IPS DF 4.7 (cell line): Measurements from ENCODE around the gene TRAK2.
"Not testable (repeated sequence)": the region's sequence is repeated elsewhere in the genome, so short reads cannot be mapped to it uniquely, and the experiment has no call there.

ENCODE experiments used
- DNase-seq: peaks from one replicate; pipeline ENCODE4 v3.0.0-alpha.2; 2013; ENCODE audit warnings: low spot score; ENCODE audit errors: extremely low read depth

TRAK2 gene

GRCh38 chr2:201419057-201419635, 32.1 kb downstream of the TRAK2 start:
- no peak for DNase-seq

GRCh38 chr2:201415149-201415548, 36.1 kb downstream of the TRAK2 start:
- no peak for DNase-seq

DNA sequence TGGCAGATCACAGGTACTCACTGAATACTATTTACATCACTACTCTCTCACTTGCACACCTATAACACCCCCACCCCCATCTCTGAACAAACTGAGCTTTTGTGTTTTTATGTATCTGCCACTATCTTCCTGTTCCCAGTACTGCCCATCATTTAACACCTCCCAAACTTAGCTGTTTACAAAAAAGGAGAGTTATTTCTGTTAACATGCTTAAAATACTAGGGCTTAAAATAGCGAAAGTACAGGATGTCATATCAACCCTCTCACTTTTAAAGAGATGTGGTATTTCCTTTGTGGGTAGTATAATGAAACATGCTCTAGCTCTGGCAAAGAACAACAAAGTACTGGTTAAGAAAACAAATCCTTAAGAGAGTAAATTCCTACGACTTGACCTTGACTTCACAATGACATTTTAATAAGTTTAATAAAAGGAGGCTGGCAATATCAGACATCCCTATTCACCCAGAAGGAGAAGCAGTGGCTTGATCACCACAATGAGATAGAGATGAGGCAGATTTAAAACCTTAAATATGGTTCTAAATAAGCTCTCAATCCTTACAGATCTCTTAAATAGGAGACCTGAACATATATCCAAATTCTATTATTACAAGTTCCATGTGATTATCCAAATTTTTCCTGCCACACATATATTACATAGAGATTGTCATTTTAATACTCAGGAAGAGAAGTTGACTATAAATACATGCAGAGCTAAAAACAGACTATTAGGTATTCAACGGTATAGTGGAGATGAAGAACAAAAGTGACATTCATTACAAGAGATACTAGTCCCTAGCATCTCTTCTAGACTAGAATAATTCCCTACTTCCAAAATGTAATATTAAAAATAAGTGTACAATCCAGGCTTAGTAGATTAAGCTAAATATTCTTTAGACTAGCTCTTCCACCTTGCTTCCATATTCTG, 36.9 kb downstream of the TRAK2 start:
- DNase-seq: no peak

DNA sequence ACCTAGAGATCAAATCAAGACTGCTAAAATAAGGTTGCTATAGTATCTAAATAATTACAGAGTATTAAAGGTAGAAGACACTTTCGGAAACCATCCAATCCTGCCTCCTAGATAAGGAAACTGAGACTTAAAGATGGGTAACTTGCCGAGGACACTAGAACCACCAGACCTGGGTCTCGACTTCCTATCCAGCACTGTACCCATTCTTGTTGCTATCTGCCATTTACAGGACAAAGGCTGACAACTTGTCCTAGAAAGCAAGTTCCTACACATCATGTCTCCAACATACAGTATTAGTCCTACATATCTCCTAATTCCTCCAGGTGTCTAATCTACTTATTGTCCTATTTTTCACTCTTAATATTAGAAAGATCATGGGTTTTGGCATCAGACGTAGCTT, 37.7 kb downstream of the TRAK2 start:
- no peak for DNase-seq

- no peak for DNase-seq
These were observed 38.1 kb downstream of the TRAK2 start for GRCh38 chr2:201413143-201413542.

DNA sequence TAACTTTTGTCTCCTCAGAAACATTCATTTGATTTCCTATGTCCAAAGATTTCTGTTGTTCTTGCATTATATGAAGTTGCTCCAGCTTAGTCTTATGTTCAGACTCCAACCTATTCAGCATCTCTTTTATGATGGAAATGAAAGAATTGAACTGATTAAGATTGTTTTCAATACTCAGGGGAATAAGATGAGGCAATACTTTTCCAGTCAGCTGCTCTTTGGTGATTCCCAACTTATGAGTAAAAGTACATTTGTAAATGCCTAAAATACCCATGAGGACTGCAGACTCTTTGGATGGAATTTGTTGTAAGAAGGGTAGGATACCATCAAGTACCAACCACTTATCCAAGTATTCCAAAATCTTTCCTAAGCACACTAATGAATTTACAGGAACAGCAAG, 39.8 kb downstream of the TRAK2 start:
- DNase-seq: no peak

DNA sequence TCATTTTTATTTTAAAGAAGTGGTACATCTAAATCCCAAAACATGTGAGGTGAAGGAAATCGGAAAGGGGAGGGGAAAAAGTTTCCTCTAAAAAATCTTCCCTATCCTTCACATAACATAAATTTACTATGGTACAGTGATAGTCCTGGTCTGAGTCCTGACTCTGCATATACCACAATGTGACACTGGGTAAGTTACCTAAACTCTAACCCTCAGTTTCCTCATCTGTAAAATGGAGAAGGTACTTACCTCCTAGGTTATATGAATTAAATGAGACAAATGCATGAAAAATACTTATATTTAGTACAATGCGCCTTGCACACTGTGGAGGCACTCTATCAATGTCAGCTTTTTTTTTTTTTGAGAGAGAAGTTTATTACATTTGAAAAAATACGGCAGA, 42.3 kb downstream of the TRAK2 start:
- no peak for DNase-seq

DNA sequence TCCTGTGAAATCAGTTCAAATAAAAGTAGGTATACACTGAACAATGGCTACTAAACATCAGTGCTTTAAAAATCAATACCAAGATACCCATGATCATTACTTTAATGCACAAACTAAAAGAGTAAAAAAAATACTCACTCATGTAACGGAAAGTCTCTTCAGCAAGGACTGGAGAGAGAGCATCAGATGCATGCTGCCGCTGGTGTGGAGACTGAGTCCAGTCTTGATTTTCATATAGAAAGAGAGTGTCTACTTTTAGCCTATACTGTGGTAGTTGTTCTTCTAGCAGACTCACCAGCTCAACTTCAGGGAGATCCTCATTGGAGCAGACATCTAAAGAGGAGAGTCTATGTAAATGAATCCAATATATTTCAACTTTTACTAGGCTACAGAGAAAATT, 44.0 kb downstream of the TRAK2 start:
- DNase-seq: no peak

DNA sequence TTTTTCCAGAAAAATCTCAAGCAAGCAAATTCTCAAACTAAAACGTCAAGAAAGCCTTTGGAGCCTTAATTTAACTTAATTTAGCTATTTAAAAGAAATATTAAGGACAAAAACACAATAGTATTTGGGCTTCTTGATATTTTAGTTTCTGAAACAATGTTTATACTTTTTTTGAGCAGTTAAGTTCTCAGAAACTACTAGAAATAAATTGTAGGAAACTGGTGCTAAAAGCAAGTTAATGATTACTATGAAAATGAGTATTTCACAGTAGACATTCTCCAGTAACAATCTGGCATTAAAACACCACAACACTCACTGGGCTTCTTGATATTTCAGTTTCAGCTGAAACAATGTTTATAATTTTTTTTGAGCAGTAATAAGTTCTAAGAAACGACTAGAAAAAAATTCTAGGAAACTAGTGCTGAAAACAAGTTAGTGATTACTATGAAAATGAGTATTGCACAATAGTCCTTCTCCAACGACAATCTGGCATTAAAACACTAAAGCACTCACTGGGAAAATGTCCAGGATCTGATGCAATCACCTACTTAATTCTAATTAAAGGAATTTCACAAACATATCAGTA, 45.1 kb downstream of the TRAK2 start:
- DNase-seq: no peak

DNA sequence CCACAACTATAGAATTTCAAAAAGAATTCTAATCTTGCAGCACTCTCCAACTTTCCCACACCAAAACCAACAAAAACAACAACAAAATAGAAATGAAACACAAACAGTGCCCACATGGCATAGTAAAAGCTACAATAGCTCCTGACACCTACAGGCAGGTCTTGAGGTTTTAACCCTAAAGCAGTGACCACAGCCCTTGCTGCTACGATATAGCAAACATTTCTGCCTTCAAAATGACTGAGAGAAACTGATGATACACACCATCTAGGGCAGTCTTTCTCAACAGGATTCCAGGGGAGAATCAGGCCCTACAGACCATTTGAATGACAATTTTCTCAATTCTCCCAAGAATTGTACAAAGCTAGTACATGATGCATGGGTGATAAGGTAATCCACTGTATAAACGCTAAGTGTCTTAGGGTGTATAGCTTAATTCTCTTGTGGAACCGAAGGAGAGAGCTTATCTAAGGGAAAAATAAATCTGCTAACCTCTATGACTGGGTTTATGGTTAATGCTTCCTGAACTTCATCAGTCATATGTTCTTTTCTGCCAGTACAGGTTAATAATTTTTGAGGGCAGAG, 46.5 kb downstream of the TRAK2 start:
- no peak for DNase-seq

GRCh38 chr2:201403880-201404279, 47.4 kb downstream of the TRAK2 start:
- no peak for DNase-seq

- DNase-seq: no peak
These were observed 48.4 kb downstream of the TRAK2 start for GRCh38 chr2:201402651-201403562.

DNA sequence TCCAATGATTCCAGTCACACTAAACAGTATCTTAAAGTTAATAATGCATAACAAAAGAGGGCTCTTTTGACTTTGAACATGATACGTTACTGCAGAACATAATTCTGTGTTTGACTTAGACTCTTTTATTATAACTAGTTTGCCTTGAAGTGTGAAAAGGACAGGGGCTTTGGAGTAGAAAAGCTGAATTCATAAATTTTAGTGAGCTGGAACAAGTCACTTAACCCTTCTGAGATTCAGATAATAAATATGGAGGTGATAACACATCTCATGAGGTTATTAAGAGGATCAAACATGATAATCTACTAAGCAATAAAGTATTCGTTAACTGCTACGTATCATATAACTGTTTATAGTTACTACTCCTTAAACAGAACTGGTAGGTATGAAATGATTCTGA, 49.4 kb downstream of the TRAK2 start:
- DNase-seq: no peak

GRCh38 chr2:201396595-201396994, 54.7 kb downstream of the TRAK2 start:
- no peak for DNase-seq

DNA sequence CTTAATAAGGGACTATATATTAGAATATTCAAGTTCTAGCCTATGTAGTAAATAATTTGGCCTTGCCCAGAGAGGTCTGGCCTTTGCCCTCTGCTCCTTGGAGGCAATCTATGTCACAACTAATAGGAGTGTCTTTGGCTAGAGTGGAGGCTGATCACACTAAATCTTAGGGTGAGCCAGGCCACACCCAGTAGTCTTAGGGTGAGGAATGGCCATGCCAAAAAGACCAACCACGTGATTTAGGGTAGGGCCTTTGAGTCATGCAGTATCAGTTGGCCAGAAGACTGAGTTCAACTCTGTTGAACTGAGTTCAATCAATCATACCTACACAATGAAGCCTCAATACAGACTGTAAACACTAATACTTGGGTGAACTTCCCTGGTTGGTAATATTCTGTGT, 68.1 kb downstream of the TRAK2 start:
- DNase-seq: no peak

DNA sequence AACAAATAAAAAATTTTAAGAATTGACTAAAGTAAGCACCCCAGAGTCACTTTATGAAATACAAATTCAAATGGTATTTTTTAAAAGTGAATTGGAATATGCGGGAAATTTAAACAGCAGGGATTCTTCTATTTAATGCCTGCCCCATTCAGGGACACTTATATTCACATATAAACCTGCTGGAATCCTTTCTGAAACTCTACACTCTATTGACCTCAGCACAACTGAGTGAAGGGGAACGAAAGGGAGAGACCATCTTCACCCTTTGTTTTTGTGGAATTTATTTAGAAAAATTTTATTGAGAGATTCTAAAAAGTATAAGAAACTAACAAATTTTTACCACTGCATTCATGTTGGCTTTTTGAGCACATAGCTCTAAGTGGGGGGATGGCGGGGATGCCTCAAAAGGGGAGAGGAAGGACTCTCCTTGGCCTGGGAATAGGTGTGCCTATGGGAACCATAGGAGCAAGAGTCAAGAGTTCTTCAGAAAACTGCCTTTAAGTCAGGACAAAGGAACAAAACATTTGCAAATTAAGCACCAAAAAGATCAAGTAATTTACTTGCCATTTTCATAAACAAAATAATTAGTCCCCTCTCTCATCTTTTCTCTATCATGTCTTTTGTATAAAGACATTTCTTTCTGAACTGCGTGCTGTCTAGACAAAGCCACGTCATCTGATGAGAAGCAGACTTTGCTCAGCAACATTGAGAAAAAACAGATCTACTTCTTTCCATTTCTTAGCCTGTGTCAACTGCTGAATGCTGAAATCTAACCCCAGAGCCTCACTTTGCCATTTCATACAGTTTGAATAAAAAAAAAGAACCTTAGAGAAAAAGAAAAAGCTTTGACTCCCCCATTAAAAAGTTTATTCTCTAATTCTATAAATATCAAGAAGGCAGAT, 72.5 kb downstream of the TRAK2 start:
- DNase-seq: no peak

DNA sequence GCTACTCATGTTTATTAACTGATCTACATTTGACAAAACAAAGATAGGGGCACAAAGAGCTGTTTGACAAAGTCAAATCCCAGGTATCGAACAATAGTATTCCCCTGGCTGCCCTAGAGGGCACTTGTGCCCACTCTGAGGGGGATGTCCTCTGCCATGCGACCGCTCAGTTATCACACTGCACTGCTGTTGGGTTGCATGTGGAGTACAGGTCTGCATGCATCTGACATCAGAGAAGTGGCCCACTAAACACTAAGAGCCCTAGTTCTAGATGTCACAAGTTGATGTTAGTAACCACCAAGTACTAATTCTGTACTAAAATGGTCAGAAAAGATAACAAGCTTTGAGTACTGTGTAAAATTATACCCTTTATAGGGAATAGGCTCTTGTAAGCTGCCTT, 74.0 kb downstream of the TRAK2 start:
- no peak for DNase-seq

GRCh38 chr2:201369775-201370174, 81.5 kb downstream of the TRAK2 start:
- DNase-seq: no peak

DNA sequence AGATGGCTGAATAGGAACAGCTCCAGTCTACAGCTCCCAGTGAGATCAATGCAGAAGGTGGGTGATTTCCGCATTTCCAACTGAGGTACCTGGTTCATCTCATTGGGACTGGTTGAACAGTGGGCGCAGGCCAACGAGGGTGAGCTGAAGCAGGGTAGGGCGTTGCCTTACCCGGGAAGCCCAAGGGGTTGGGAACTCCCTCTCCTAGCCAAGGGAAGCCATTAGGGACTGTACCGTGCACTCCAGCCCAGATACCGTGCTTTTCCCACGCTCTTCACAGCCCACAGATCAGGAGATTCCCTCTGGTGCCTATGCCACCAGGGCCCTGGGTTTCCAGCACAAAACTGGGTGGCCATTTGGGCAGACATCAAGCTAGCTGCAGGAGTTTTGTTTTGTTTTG, 81.9 kb downstream of the TRAK2 start:
- DNase-seq: not testable (repeated sequence)

GRCh38 chr2:201366146-201366545, 85.1 kb downstream of the TRAK2 start:
- no peak for DNase-seq
